Measurements from ENCODE around the gene USP25.

DNA sequence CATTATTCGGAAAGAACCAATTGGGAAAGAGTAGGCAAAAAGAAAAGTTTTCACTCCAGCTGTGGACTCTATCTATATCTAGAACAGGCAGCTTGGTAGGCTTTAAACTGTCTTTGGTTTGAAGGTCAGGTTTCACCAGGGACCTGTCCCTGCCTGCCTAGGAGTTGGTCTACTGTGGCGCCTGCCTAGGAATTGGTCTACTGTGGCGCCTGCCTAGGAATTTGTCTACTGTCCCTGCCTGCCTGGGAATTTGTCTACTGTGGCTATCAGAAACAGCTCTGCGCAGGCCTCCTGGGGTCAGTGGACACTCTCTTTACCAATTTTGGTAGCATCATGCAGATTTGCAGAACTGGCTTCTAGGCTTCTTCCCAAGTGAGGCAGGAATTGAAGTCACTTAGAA lies 13.8 kb downstream of the USP25 start:
- TF ChIP-seq, protein P1, sequence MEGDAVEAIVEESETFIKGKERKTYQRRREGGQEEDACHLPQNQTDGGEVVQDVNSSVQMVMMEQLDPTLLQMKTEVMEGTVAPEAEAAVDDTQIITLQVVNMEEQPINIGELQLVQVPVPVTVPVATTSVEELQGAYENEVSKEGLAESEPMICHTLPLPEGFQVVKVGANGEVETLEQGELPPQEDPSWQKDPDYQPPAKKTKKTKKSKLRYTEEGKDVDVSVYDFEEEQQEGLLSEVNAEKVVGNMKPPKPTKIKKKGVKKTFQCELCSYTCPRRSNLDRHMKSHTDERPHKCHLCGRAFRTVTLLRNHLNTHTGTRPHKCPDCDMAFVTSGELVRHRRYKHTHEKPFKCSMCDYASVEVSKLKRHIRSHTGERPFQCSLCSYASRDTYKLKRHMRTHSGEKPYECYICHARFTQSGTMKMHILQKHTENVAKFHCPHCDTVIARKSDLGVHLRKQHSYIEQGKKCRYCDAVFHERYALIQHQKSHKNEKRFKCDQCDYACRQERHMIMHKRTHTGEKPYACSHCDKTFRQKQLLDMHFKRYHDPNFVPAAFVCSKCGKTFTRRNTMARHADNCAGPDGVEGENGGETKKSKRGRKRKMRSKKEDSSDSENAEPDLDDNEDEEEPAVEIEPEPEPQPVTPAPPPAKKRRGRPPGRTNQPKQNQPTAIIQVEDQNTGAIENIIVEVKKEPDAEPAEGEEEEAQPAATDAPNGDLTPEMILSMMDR (conservative IDR thresholded peaks at IDR 0.05 in 1 of 2, IDR thresholded peaks at IDR 0.05 in 1 of 2; ENCODE audit: extremely low read depth in 1 of 2, insufficient read depth in 1 of 2, low read depth in 1 of 2, low read length in 2 of 2): no peak
- TF ChIP-seq EZH2 (IDR thresholded peaks at IDR 0.05; ENCODE audit: borderline replicate concordance, low read length): no peak

Measured in mammary epithelial cell (primary cell).